GM19239 (cell line): ENCODE measurements around the gene ING4.

Experiments
- DNase-seq: peaks from one replicate; pipeline ENCODE4 v3.0.0; 2011; ENCODE audit warnings: low spot score; ENCODE audit not compliant: insufficient read length
- FAIRE-seq: peaks from 2 replicates; lab custom pipeline; 2011; peaks lifted over from hg19 to GRCh38; lab: Jason Lieb, UNC

ING4 gene

GRCh38 chr12:6640497-6640896, 22.4 kb downstream of the ING4 start:
- FAIRE-seq (no peak), DNase-seq (no peak)

- FAIRE-seq (no peak), DNase-seq (no peak)
Measured at GRCh38 chr12:6639151-6639801, 23.6 kb downstream of the ING4 start.

DNA sequence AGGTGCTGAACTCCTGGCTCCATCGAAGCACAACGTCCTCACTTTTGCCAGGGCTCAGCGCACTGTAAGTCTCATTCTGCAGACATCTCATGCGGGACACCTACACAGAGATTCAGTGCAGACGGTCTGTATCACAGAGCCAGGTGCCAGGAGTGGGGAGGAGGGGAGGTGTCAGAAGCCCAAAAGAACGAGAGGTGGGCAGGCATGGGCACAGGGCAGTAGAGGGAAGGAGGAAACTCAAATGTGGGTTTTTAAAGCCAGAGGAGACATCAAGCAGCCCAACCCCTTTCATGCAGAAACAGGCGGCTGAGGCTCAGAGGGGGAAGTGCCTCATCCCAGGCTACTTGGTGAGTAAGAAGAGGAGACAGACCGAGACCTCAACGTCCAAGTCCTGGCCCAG, 24.6 kb downstream of the ING4 start:
- peak; percentile 31 for FAIRE-seq

DNA sequence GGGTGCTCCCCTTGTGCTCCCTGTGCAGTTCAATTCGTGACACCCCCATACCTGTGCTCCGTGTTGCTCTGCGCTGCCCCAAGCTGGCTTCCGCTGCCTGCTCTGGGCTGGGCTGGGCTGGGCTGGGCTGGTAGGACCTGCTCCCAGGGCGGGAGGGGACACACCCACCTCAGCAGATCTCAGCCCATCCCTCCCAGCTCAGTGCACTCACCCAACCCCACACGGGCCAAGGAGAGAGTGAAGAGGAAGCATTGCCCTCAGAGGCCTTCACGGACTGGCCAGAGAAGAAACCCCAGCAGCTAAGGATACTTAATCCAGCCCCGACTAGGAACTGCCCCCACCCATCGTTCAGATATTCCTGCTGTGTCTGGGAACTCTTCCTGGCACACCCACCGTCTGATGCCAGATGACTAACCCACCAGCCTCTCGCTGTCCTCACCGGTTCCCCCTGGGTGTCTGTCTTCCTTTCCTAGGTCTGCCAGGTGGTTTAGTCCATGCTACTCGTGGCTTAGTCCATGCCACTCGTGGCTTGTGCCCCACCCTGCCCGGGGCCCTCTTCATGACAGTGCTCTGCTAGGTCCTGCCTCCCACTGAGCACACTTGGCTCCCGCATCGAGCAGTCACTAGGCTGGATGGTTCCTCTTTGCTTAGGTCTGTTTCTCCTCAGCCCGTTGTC, 26.9 kb downstream of the ING4 start, which contains the start of gene LPAR5:
Gene LPAR5, minus strand, starts transcription at position 104 of the 676 bp plus-strand sequence. CDS start 14,711 bp downstream, outside the sequence.
- DNase-seq: no peak
- FAIRE-seq: peak; percentile 85

More for the DNA sequence above, 24.6 kb downstream of the ING4 start:
- no peak for DNase-seq

DNA sequence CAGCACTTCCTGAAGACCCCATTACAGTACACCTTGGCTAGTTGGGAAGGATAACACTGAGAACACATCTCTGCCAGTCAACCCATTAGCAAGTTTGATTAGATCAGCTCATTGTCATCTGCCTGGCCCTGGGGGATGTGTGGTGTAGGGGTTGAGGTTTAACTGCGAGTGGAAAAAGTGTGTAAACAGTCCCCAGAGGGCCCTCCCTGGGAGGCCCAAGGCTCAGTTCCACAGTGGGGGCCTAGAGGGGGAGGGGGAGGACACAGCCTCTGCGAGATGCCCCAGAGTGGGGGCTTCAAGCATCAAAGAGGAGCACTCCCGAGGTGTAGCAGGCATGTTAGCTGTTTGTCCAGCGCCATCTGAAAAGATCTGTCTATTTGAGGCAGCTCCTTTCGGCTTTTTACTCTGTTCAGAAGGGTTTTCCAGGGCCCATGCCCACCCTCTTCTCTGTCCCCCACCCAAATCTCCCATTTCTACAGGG, 27.5 kb downstream of the ING4 start:
- no peak for DNase-seq

GRCh38 chr12:6632026-6632983, 30.6 kb downstream of the ING4 start:
- FAIRE-seq (peak; percentile 90), DNase-seq (peak; percentile 58)

More for the DNA sequence above, 27.5 kb downstream of the ING4 start:
- peak; percentile 96 for FAIRE-seq

GRCh38 chr12:6631549-6631961, 31.4 kb downstream of the ING4 start:
- no peak for DNase-seq
- peak; percentile 4 for FAIRE-seq

DNA sequence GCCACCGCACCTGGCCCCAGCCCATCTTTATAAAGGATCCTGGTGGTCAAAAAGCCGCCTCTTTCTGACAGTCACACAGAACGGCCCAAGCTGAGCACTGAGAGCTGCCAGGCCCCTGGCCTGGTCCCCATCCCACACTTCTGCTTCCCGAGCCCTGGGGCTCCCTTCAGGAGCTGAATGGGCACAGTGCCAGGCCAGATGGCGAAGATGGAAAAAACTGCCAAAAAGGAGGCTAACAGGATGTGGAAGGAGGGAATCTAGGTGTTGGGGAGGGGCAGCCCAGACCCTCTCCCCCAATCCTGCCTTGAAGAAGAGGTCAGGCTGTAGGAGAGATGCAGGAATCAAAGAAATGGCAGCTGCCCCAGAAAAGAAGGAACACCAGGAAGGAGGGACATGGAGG, 32.2 kb downstream of the ING4 start:
- FAIRE-seq (no peak), DNase-seq (no peak)

DNA sequence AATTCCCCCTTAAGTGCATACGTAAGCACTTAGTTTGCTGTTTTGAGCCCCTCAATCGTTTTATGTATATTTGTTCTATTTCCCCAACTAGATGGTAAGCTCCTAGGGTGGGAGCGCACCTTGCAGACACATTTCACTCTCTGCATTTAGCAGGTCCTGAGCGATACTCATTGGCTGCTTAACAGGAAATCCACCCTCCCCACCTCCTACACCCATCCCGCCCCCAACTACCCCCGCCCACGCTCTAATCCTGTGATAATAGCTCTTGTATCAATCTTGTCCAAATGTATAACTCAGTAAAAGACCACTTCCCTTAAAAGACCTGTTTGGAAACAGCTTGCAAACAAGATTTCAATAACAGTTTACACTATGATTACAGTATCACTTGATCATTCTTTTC, 35.3 kb downstream of the ING4 start:
- peak; percentile 72 for FAIRE-seq
- DNase-seq: no peak

GRCh38 chr12:6626654-6627283, 36.1 kb downstream of the ING4 start:
- FAIRE-seq: no peak
- DNase-seq: no peak

GRCh38 chr12:6620885-6621274, 42.0 kb downstream of the ING4 start:
- DNase-seq (no peak), FAIRE-seq (no peak)

GRCh38 chr12:6620137-6620884, 42.6 kb downstream of the ING4 start:
- no peak for FAIRE-seq
- DNase-seq: no peak

- no peak for FAIRE-seq
- no peak for DNase-seq
Measured at GRCh38 chr12:6618483-6619225, 44.3 kb downstream of the ING4 start.

DNA sequence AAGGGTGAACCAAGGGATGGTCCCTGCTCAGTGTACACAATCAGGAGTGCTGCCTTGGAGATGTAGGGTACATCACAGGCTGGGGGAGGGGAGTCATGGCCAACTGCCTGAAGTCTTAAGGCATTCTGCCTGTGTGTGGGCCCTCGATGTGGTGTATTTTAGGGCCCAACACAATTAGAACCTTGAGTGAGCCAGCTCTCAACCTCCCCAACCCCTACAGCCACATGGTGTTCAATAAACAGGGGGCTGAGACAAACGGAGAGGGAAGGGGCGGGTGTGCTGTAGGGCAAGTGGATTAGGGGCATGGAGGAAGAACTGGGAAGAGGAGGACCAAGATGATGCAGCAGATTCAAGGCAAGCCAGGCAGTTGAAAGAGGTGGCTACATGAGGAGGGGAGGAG, 47.1 kb downstream of the ING4 start:
- no peak for FAIRE-seq
- no peak for DNase-seq

DNA sequence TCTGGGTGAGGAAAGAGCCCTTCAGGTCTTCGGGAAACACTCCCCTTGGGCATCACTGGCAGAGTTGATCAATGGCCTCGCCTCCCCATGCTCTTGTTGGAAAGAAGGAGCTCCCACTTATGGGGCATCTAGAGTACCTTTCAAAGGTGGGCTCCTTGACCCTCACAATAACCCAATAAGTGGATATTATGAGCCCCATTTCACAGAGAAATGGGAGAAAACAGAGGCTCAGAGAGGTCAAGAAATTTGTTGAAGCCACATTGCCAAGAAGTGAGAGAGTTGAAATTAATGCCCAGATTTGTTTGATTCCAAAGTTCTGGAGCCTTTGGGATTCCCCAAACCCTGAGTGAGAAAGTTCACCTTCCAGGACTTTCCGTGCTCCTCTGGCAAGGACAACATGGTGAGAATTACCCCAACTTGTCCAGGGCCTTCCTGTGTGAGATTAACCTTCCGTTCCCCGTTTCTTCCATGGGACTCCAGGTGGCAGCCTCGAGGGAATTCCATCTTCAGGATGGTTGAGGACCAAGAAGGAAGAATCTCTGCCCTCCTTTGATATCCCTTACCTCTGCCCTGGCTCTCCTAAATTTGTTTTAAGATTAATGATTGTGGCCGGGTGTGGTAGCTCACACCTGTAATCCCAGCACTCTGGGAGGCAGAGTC, 48.3 kb downstream of the ING4 start:
- DNase-seq (no peak), FAIRE-seq (no peak)

- peak; percentile 71 for FAIRE-seq
- DNase-seq: peak; percentile 62
Measured at GRCh38 chr12:6613776-6614512, 49.0 kb downstream of the ING4 start.

DNA sequence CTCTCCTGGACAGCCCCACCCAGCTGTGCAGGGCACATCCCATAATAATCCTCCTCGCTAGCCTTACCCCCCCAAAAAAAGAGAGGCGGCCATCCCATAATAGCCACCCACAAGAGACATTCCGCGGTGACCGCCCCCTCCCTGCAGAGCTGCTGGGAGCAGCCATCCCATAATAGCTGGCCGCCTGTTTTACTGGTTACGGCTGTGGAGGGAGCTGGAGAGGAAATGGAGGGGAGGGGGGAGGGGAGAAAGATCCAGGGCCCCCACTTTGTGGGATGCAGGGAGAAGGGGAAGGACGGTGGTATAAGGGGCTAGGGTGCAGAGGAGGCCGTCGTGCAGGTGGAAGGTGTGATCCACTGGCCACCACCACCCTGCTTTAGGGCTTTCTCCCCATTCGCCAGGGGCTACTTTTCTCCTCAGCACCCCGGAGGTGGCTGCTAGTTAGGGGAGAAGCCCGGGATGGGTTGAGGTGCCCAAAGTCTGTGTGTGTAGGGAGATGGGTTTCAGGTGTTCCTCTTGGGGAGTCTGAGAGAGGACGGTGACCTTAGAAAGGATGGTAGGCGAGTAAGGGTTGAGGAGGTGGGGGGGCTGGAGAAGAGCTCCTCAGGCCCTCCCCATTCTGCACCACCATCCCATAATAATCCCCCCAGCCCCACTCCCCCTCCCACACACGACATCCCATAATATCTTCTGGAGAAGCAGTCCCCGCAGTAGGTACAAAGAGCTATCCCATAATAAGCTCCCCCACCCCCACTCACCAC, 49.7 kb downstream of the ING4 start:
- DNase-seq (no peak), FAIRE-seq (peak; percentile 37)
